Fibroblast of skin of left quadriceps (primary cell): Measurements from ENCODE around the gene ENAH.

Experiments
- DNase-seq, 2 experiments: peaks; one replicate each; pipeline ENCODE4 v3.0.0-alpha.2; 2013; ENCODE audit warnings: low read depth in 2 of 2

Gene ENAH

DNA sequence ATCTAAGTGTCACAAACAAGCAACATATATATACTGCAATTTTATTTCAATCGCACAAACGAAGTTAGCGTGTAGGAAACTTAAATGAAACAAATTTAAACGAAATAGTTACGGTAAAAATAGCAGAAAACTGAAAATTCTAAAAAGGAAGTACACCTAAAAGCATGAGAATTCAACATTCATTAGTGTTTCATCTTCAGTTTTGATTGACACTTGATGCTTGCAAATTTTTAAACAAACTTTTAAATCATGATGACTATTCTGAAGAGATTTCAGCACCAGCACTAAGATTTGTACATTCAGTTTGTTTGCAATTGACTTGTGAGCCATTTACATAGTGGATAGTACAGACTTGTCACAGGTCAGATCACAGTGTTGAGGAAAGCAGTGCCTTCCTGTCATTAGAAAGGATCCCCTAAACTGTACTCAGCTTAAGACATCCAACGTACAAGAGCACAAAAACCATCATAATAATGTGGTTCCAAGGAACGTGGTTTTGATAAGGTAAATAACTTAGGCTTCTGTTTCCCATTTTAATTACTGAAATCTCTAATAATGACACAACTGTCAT, 158.0 kb downstream of the ENAH start:
- no peak for DNase-seq

GRCh38 chr1:225493591-225494246, 159.2 kb downstream of the ENAH start:
- no peak for DNase-seq

DNA sequence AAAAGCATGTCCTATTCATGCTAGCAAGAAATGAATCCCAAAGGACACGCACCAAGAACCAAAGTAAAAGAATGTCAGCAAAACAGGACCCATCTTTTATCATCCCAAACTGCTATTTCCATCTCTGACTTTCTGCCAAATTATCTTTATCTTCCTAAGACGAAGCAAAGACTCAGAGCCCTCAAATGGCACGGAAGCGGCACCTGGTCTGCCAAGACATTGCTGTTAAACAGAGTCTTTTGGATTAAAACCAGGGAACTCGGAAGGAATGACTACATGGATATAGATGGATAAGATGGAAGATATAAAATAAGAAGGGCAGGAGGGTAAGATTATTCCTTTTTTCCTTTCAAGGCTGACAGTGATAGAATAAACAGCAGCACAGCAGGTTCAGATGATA, 164.2 kb downstream of the ENAH start:
- no peak for DNase-seq

DNA sequence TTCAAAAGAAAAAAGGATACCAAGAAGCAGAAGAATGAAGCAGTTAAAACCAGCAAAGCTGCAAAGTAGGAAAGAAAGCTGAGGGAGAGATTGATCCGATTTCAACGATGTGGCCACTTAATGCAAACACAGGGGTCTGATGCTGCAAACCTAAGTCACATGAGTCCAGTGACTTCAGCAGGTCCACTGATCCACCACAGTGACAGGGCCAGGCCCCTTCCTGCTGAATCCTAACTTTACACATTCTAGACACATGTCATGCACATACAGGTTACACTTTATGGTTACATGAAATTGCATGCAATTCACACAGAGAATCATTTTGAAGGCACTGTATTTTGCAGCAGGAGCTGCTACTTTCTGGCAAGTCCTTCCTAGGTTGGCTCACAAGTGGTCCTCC, 166.1 kb downstream of the ENAH start:
- no peak for DNase-seq

DNA sequence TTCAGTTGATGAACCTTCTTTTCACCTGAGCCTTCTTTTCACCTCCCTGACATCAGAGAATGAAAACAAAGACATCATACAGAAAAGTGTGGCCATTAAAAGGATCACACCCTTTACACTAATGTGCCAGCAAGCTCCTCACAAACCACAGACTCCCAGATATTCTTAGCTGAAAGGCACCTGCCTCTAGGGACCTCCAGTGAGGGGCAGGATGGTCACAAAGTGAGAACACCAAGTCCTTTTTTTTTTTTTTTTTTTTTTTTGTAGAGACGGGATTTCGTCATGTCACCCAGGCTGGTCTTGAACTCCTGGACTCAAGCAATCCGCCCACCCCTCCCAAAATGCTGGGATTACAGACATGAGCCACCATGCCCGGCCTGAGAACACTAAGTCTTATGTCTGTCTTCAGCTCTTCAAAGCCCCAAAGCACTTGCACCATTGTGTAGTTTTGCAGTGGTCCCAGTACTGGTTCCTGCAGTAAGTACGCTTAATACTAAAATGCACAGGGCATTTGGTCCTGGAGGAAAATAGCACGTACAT, 166.9 kb downstream of the ENAH start:
- no peak for DNase-seq

GRCh38 chr1:225485226-225485625, 167.7 kb downstream of the ENAH start:
- DNase-seq, result no peak

DNA sequence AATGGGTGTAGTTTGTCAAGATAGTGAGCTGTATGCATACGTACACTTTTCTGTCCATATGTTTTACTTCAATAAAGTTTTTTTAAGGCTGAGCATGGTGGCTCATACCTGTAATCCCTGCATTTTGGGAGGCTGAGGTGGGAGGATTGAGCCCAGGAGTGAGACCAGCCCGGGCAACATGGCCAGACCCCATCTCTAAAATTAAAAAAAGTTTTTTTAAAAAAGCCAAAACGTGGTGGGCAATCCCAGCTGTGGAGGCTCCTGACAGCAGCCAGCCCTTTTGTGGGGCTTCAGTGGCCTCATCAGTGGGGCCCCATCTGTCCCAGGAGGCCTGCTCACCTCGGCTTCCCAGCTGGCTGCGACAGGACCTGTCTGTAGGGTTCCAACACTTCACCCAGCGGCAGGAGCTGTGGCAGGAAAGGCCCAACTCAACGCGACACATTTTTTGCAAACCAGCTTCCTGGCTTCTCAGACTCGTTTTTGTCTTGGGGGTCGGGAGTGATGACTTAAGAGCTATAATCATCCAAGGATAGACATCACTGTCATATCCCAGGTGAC, 168.2 kb downstream of the ENAH start:
- DNase-seq, result no peak

GRCh38 chr1:225483818-225484656, 168.9 kb downstream of the ENAH start:
- no peak for DNase-seq

DNA sequence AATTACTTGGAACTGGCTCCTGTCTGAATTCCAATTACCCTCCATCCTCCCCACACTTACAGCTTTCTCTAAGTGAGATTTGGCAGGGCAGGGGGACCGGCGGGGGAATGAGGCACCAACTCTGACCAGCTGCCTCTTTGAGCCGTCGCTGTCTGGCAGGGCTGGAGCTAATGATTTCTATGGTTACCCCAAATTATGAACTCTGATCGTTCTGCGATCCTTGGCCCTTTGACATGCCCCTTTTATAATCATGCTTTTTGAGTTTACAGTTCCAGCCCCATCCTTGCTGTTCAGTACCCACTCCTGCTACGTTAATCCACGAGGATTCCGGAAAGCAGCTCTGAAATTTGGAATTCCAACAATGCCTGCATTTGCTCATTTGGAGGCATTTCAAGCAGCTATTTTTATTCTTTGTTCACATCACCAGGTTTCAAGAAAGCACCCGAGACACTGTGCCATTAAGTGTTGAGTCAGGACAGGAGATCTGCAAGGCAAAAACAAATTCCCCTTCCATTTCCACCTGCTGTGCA, 170.4 kb downstream of the ENAH start:
- peak; percentile 29 to 32 for DNase-seq

DNA sequence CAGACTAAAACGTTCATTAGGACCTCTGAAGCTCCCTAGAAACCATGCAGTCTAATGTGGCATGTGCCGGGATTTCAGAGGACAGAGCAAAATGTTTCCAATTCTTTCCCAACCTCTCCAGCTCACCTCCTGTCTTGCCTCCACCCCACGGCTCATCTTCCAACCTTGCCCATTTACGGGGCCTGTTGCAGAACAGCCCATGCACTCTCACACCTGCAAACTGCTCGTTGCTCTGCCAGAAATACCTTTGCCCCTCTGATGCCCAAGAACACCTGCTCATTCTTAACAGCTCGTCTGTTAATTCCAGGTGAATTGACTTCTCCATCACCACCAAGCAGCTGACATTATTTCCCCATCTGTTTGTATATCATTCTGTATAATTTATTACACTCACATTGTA, 171.2 kb downstream of the ENAH start:
- no peak for DNase-seq

DNA sequence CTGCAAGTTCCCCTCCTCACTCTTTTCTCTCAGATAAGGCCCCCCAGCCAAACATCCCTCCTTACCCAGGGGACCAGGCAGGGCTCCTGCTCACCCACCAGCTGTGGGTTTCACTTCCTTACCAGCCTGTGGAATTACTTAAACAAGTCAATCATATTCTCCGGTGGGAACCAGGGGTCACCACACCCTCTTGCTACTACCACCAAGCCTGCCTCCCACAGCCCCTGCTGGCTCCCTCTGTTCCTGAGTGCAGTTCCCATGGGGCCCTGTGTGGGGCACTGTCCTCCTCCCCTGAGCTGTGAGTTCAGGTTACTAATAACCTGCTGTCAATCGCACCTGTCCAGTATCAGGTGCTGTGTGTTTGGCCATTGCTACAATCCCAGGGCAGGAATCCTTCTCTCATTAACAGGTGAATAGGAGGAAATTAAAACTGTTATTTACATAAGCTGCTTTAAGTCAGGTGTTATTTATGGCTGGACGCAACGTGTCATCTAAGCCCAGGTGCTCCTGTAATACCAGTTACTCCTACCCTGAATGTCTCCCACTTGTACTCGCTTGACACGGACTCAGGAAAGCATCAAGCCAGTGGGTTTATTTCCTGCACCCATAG, 172.0 kb downstream of the ENAH start:
- no peak for DNase-seq

DNA sequence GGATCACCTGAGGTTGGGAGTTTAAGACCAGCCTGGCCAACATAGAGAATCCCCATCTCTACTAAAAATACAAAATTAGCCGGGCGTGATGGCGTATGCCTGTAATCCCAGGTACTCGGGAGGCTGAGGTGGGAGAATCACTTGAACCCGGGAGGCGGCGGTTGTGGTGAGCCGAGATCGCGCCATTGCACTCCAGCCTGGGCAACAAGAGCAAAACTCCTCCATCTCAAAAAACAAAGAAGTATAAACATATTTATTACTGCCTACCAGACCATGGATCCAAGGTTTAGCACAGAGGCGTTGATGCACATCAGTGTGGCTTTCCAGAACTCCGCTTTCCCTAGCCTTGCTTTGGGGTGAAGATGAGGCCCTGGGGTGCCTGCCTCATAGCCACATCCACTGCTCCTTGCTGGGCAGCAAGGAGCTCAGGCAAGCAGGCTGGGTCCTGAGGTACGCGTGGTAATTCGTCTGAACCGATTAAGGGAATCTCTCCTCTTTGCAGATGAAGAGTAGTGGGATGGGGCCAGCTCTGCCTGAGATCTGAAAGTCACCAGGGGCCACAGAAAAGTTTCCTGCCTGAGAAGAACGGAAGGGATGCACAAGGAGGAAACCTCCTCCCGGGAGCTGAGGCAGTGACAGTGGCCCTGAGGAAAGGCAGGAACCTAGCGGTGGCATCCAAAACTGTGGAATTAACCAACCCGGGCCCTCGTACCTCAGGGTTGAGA, 172.8 kb downstream of the ENAH start:
- DNase-seq, result no peak

DNA sequence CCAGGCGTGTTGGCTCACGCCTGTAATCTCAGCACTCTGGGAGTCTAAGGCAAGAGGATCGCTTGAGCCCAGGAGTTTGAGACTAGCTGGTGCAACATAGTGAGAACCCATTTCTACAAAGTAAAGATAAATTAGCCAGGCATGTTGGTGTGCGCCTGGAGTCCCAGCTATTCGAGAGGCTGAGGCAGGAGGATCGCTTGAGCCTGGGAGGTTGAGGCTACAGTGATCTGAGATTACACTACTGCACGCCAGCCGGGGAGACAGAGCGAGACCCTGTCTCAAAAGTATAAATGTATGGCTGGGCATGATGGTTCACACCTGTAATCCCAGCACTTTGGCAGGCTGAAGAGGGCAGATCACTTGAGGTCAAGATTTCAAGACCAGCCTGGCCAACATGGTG, 173.6 kb downstream of the ENAH start:
- DNase-seq, result no peak

DNA sequence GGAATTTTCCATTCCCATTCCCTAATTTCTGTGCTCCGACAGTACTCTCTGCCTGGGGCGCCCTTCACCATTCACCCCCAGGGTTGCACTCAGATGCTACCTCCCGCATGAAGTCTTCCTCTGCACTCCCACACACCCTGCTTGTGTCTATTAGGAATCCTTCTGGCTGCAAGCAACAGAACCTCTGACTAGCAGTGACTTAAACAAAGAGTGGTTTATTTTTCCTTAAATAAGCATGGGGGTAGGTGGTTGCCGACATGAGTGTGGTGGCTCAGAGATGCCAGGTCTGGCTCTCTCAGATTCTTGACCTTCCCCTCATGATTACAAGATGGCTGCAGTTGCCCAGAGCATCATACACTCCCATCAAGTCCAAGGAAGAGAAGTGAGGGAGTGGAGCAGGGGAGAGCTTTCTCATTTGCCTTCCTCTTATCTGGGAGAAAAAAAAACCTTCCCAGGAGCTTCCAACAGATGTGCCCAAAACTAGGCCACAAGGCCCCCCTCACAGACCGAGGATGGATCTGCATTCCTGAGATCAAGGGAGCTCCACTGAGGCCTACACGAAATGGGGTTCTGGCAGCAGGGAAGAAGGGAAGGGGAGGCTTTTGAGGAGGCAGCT, 175.5 kb downstream of the ENAH start:
- no peak for DNase-seq

GRCh38 chr1:225476538-225476988, 176.4 kb downstream of the ENAH start:
- DNase-seq, result peak; percentile 44 to 52

GRCh38 chr1:225476100-225476511, 176.8 kb downstream of the ENAH start:
- DNase-seq, result no peak

DNA sequence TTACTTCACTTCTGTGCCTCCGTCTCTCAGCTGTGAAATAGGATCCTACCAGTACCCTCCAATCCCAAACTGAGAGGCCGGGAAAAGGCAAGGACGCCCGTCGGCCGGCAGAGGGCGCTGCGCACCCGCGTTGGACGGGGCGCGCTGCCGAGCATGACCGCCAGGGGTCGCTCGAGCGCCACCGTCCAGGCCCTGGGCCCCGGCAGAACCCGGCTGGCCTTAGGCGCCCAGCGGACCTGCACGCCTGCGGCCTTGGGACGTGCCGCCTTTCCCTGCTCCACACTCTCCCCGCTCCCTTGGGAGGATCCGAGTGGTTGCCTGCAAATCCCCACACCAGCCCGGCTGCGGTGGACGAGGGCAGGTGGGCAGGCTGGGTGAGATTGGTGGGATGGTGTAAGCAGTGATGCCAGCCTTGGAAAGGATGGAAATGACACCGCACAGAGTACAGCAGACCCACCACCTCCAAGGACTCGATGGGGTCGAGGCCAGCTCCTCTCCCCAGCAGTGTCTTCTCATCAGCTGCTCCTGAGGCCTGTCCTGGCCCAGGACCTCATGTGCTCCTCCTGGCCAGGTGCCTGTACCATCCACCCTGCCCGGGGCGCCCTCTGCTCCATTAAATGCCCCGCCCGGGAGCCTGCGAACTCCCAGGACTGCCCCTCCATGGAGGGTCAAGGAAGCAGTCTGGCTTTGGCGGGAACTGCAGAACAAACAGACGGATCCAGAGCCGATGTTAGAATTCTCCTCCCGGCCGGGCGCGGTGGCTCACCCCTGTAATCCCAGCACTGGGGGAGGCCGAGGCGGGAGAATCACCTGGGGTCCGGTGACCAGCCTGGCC, 177.7 kb downstream of the ENAH start:
- DNase-seq, result peak; percentile 26 to 31

DNA sequence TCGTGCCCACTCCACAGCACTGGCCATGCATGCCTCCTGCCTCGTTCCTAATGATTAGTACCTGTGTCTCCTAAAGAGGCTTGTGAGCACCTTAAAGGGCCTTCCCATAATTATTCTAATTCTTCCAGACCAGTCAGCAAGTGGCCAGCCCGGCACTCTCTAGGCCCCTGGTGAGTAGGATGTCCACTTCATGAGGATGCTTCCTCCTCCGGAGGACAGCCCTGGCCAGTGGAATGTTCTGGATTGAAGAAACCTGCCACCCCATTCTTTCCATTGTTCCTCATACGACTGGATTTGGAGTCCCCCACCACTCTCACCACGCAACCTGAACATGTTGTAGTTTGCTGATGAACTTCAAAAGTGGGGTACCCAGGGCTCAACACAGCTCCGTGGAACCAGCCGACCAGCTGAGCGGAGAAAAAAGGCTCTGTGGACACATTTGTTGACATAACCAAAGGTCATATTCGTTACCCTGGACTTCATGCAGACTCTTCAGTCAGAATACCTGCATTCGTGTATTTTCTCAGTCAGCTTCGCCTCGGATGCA, 178.4 kb downstream of the ENAH start:
- no peak for DNase-seq
